ENCODE results near the gene TSPEAR.
"Not testable (repeated sequence)": the region's sequence is repeated elsewhere in the genome, so short reads cannot be mapped to it uniquely, and the experiment has no call there.

The TSPEAR gene

GRCh38 chr21:44639331-44639655 lies 72.1 kb downstream of the TSPEAR start:
- no peaks in the 10 kb centered on the region for H3K4me1 ChIP-seq (ENCODE audit: insufficient read depth, low read length, severe bottlenecking)
- H2AFZ ChIP-seq (ENCODE audit: low read length), result no peak overlapping the region
- no peaks in the 10 kb centered on the region for H3K79me2 ChIP-seq (ENCODE audit: insufficient read depth, low read length)
- H3K36me3 ChIP-seq (ENCODE audit: insufficient read depth, low read length), result no peaks in the 10 kb centered on the region
- H4K20me1 ChIP-seq (ENCODE audit: insufficient read depth, low read length), result no peaks in the 10 kb centered on the region
- TF ChIP-seq, protein P1, sequence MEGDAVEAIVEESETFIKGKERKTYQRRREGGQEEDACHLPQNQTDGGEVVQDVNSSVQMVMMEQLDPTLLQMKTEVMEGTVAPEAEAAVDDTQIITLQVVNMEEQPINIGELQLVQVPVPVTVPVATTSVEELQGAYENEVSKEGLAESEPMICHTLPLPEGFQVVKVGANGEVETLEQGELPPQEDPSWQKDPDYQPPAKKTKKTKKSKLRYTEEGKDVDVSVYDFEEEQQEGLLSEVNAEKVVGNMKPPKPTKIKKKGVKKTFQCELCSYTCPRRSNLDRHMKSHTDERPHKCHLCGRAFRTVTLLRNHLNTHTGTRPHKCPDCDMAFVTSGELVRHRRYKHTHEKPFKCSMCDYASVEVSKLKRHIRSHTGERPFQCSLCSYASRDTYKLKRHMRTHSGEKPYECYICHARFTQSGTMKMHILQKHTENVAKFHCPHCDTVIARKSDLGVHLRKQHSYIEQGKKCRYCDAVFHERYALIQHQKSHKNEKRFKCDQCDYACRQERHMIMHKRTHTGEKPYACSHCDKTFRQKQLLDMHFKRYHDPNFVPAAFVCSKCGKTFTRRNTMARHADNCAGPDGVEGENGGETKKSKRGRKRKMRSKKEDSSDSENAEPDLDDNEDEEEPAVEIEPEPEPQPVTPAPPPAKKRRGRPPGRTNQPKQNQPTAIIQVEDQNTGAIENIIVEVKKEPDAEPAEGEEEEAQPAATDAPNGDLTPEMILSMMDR (IDR thresholded peaks at IDR 0.05; ENCODE audit: low read length), result no peak
- TF ChIP-seq EZH2 (IDR thresholded peaks at IDR 0.05; ENCODE audit: borderline replicate concordance, low read length), result no peak
- peaks cover 4% of the 10 kb centered on the region for H3K9me3 ChIP-seq (ENCODE audit: low read length)
- no peaks in the 10 kb centered on the region for H3K27me3 ChIP-seq (ENCODE audit: insufficient read depth, low read length)
- H3K9me2 ChIP-seq (ENCODE audit: low read depth, low read length), result no peaks in the 10 kb centered on the region
- H3K4me2 ChIP-seq (ENCODE audit: low read length), result no peak overlapping the region
- no peaks in the 10 kb centered on the region for H3F3A ChIP-seq (ENCODE audit: insufficient read depth, low read length)
- H3K9ac ChIP-seq (ENCODE audit: low read length), result no peak overlapping the region
- H3K4me3 ChIP-seq (ENCODE audit: low read depth, low read length, poor library complexity, severe bottlenecking), result no peak overlapping the region
- no peak overlapping the region for H3K27ac ChIP-seq (ENCODE audit: low read depth, low read length, poor library complexity, severe bottlenecking)

DNA sequence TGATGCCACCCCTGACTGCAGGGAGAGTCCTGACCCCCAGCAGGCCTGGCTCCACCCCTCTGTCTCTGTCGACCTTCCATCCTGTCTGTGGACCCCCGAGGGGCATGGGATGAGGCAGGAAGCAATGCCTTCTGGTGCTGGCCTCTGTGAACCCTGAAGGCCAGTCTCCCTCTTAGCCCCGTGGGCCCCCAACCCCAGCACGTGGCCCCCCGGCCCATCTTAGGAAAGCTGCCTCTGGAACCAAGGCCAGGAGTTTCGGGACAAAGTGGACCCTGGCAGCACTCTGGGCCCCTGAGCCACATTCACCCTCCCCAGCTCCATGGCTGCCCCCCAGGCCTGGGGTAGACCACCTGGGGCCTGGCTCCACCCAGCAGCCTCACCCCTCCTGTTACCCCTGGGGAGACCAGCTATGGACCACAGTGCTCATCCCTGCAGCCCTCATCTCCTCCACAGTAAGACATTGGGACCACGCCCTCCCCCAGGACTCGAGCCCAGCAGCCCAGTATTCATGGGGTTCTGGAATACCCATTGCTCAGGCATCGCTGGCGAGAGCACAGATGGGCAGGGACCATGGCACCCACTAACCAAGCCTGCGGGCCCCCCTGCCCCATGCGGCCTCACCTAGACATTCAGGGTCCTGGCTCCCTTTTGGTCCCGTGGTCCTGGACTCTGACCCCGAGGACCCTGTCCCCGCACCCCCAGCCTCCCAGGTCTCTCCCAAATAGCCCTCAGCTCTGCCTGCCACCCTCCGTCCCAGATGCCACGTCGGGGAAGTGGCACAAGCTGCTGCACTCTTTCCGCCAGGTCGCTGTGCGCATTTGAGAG lies 72.7 kb downstream of the TSPEAR start:
- H3F3A ChIP-seq (ENCODE audit: insufficient read depth, low read length); H3K4me1 ChIP-seq (ENCODE audit: insufficient read depth, low read length, severe bottlenecking); H3K4me3 ChIP-seq (ENCODE audit: low read depth, low read length, poor library complexity, severe bottlenecking); H3K4me2 ChIP-seq (ENCODE audit: low read length); H3K9ac ChIP-seq (ENCODE audit: low read length); H4K20me1 ChIP-seq (ENCODE audit: insufficient read depth, low read length); H3K79me2 ChIP-seq (ENCODE audit: insufficient read depth, low read length); H3K9me3 ChIP-seq (ENCODE audit: low read length); H3K27ac ChIP-seq (ENCODE audit: low read depth, low read length, poor library complexity, severe bottlenecking); H2AFZ ChIP-seq (ENCODE audit: low read length); H3K9me2 ChIP-seq (ENCODE audit: low read depth, low read length); H3K36me3 ChIP-seq (ENCODE audit: insufficient read depth, low read length); H3K27me3 ChIP-seq (ENCODE audit: insufficient read depth, low read length): not testable (repeated sequence)

- not testable (repeated sequence) for H3K4me1 ChIP-seq (ENCODE audit: insufficient read depth, low read length, severe bottlenecking); H3K27me3 ChIP-seq (ENCODE audit: insufficient read depth, low read length); H3F3A ChIP-seq (ENCODE audit: insufficient read depth, low read length); H3K9me3 ChIP-seq (ENCODE audit: low read length); H3K79me2 ChIP-seq (ENCODE audit: insufficient read depth, low read length); H3K9me2 ChIP-seq (ENCODE audit: low read depth, low read length); H3K9ac ChIP-seq (ENCODE audit: low read length); H3K27ac ChIP-seq (ENCODE audit: low read depth, low read length, poor library complexity, severe bottlenecking); H4K20me1 ChIP-seq (ENCODE audit: insufficient read depth, low read length); H3K4me2 ChIP-seq (ENCODE audit: low read length); H3K36me3 ChIP-seq (ENCODE audit: insufficient read depth, low read length); H2AFZ ChIP-seq (ENCODE audit: low read length); H3K4me3 ChIP-seq (ENCODE audit: low read depth, low read length, poor library complexity, severe bottlenecking)
Observed at GRCh38 chr21:44637851-44638348, 73.5 kb downstream of the TSPEAR start.

- Histone ChIP-seq H3K9me3 (ENCODE audit: low read length) (0 out of 2 replicates have a peak, but pooled peaks cover under 1% of the 10 kb centered on the region), H3K79me2 (ENCODE audit: insufficient read depth, low read length) (no peaks in the 10 kb centered on the region), H3K9ac (ENCODE audit: low read length) (no peak within 1 kb of the TSS), H3K4me3 (ENCODE audit: low read depth, low read length, poor library complexity, severe bottlenecking) (no peak within 1 kb of the TSS), H3K4me1 (ENCODE audit: insufficient read depth, low read length, severe bottlenecking) (no peaks in the 10 kb centered on the region), H2AFZ (ENCODE audit: low read length) (no peak within 1 kb of the TSS), H3K4me2 (ENCODE audit: low read length) (no peak within 1 kb of the TSS), H3F3A (ENCODE audit: insufficient read depth, low read length) (no peaks in the 10 kb centered on the region), H3K27ac (ENCODE audit: low read depth, low read length, poor library complexity, severe bottlenecking) (no peak within 1 kb of the TSS), H3K9me2 (ENCODE audit: low read depth, low read length) (no peaks in the 10 kb centered on the region), H3K27me3 (ENCODE audit: insufficient read depth, low read length) (no peaks in the 10 kb centered on the region), H3K36me3 (ENCODE audit: insufficient read depth, low read length) (no peaks in the 10 kb centered on the region), H4K20me1 (ENCODE audit: insufficient read depth, low read length) (no peaks in the 10 kb centered on the region)
- TF ChIP-seq EZH2 (IDR thresholded peaks at IDR 0.05; ENCODE audit: borderline replicate concordance, low read length), result no peak
- TF ChIP-seq, protein P1 (IDR thresholded peaks at IDR 0.05; ENCODE audit: low read length), result no peak
Observed at GRCh38 chr21:44637018-44637850, 74.1 kb downstream of the TSPEAR start, which contains the start of gene KRTAP10-10. KRTAP10-10 (plus strand) TSS chr21:44637356; CDS start chr21:44637418, 62 bp downstream.
